ENCODE data around the gene CHST9.

The CHST9 gene

GRCh38 chr18:26902291-26902690, 282.8 kb downstream of the CHST9 start:
- no peak for TF ChIP-seq CTCF (IDR thresholded peaks at IDR 0.05; ENCODE audit: extremely low read depth, missing control alignments)
- DNase-seq (ENCODE audit: low spot score), result no peak

GRCh38 chr18:26901020-26901419, 284.1 kb downstream of the CHST9 start:
- DNase-seq (ENCODE audit: low spot score), result no peak
- TF ChIP-seq CTCF (IDR thresholded peaks at IDR 0.05; ENCODE audit: extremely low read depth, missing control alignments), result no peak

GRCh38 chr18:26894426-26894825, 290.7 kb downstream of the CHST9 start:
- no peak for TF ChIP-seq CTCF (IDR thresholded peaks at IDR 0.05; ENCODE audit: extremely low read depth, missing control alignments)
- DNase-seq (ENCODE audit: low spot score), result no peak

GRCh38 chr18:26893996-26894395, 291.1 kb downstream of the CHST9 start:
- no peak for TF ChIP-seq CTCF (IDR thresholded peaks at IDR 0.05; ENCODE audit: extremely low read depth, missing control alignments)
- DNase-seq (ENCODE audit: low spot score), result no peak

- DNase-seq (ENCODE audit: low spot score), result no peak
- TF ChIP-seq CTCF (IDR thresholded peaks at IDR 0.05; ENCODE audit: extremely low read depth, missing control alignments), result no peak
Observed at GRCh38 chr18:26888259-26888658, 296.8 kb downstream of the CHST9 start.

GRCh38 chr18:26875040-26875654, 310.0 kb downstream of the CHST9 start:
- DNase-seq (ENCODE audit: low spot score), result no peak
- TF ChIP-seq CTCF (IDR thresholded peaks at IDR 0.05; ENCODE audit: extremely low read depth, missing control alignments), result no peak

GRCh38 chr18:26874283-26874682, 310.8 kb downstream of the CHST9 start:
- no peak for DNase-seq (ENCODE audit: low spot score)
- TF ChIP-seq CTCF (IDR thresholded peaks at IDR 0.05; ENCODE audit: extremely low read depth, missing control alignments), result no peak

Data from GM20000 (cell line).